ENCODE data around the gene LDB2.

The LDB2 gene

DNA sequence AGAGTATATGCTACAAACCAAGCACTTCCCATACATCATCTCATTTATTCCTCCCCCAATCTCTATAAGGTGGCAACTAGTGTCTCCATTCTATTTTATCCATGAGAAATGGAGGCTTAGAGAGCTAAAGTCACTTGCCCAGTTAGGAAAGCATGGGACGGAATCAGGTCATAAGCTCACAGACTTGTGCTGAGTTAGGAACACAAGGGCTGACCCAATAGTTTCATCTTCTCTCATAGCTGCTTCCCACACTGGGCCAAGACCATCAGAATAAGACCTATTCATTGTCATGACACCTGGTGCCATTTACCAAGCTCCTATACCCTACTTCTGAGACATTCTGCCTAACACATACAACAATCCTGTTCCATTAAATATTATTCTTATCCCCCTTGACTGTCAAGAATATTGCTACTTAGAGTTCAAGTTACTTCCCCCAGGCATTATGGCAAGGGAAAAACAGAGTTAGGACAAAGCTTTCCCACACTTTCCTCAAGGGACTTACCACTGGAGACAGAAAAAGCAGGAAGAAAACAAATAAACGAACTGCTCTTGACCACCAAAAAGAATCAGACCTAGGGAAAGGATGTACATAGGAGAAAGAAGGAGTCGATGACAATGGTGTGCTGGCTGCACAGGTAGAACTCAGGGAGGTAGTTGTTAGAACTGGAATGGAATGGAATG, 167.8 kb downstream of the LDB2 start:
- no peak overlapping the region for H2AFZ ChIP-seq (ENCODE audit: low read length)
- H3K4me1 ChIP-seq (ENCODE audit: insufficient read depth, low read length, severe bottlenecking) = no peaks in the 10 kb centered on the region
- TF ChIP-seq EZH2 (IDR thresholded peaks at IDR 0.05; ENCODE audit: borderline replicate concordance, low read length) = no peak
- TF ChIP-seq, protein P1, sequence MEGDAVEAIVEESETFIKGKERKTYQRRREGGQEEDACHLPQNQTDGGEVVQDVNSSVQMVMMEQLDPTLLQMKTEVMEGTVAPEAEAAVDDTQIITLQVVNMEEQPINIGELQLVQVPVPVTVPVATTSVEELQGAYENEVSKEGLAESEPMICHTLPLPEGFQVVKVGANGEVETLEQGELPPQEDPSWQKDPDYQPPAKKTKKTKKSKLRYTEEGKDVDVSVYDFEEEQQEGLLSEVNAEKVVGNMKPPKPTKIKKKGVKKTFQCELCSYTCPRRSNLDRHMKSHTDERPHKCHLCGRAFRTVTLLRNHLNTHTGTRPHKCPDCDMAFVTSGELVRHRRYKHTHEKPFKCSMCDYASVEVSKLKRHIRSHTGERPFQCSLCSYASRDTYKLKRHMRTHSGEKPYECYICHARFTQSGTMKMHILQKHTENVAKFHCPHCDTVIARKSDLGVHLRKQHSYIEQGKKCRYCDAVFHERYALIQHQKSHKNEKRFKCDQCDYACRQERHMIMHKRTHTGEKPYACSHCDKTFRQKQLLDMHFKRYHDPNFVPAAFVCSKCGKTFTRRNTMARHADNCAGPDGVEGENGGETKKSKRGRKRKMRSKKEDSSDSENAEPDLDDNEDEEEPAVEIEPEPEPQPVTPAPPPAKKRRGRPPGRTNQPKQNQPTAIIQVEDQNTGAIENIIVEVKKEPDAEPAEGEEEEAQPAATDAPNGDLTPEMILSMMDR (IDR thresholded peaks at IDR 0.05; ENCODE audit: low read length) = no peak

DNA sequence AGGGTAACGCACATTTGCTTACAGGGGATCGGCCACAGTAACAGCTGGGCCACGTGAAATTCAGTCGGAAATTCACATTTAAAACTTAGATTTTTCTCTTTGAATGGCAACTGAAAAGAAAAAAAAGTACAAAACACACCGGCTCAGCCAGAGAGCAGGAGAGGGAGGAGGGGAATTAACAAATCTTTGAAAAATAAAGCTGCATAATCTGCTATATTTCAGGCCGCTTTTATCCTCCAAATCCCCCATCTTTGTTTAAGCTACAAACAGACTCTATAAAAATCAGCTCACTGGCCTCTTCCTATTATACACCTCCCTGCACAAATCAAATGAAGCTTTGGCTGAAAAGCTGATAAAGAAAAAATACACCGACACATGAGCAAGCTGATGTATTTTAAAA, 169.1 kb downstream of the LDB2 start:
- no peaks in the 10 kb centered on the region for H3K36me3 ChIP-seq (ENCODE audit: insufficient read depth, low read length)
- TF ChIP-seq, protein P1 (IDR thresholded peaks at IDR 0.05; ENCODE audit: low read length) = no peak
- no peak for TF ChIP-seq EZH2 (IDR thresholded peaks at IDR 0.05; ENCODE audit: borderline replicate concordance, low read length)
- no peaks in the 10 kb centered on the region for H3F3A ChIP-seq (ENCODE audit: insufficient read depth, low read length)
- H3K4me1 ChIP-seq (ENCODE audit: insufficient read depth, low read length, severe bottlenecking) = no peaks in the 10 kb centered on the region
- H4K20me1 ChIP-seq (ENCODE audit: insufficient read depth, low read length) = no peaks in the 10 kb centered on the region
- no peak overlapping the region for H3K4me3 ChIP-seq (ENCODE audit: low read depth, low read length, poor library complexity, severe bottlenecking)
- no peaks in the 10 kb centered on the region for H3K79me2 ChIP-seq (ENCODE audit: insufficient read depth, low read length)
- no peaks in the 10 kb centered on the region for H3K27me3 ChIP-seq (ENCODE audit: insufficient read depth, low read length)
- H3K9me2 ChIP-seq (ENCODE audit: low read depth, low read length) = no peaks in the 10 kb centered on the region
- H3K9ac ChIP-seq (ENCODE audit: low read length) = no peak overlapping the region
- no peak overlapping the region for H3K27ac ChIP-seq (ENCODE audit: low read depth, low read length, poor library complexity, severe bottlenecking)
- H3K4me2 ChIP-seq (ENCODE audit: low read length) = no peak overlapping the region
- H2AFZ ChIP-seq (ENCODE audit: low read length) = no peak overlapping the region
- H3K9me3 ChIP-seq (ENCODE audit: low read length) = no peaks in the 10 kb centered on the region

More for the DNA sequence above, 167.8 kb downstream of the LDB2 start:
- no peaks in the 10 kb centered on the region for H4K20me1 ChIP-seq (ENCODE audit: insufficient read depth, low read length)
- H3K9me2 ChIP-seq (ENCODE audit: low read depth, low read length) = no peaks in the 10 kb centered on the region
- no peak overlapping the region for H3K27ac ChIP-seq (ENCODE audit: low read depth, low read length, poor library complexity, severe bottlenecking)
- H3K4me3 ChIP-seq (ENCODE audit: low read depth, low read length, poor library complexity, severe bottlenecking) = no peak overlapping the region
- no peaks in the 10 kb centered on the region for H3K27me3 ChIP-seq (ENCODE audit: insufficient read depth, low read length)
- no peaks in the 10 kb centered on the region for H3K36me3 ChIP-seq (ENCODE audit: insufficient read depth, low read length)
- no peaks in the 10 kb centered on the region for H3K79me2 ChIP-seq (ENCODE audit: insufficient read depth, low read length)
- no peak overlapping the region for H3K9ac ChIP-seq (ENCODE audit: low read length)
- H3K4me2 ChIP-seq (ENCODE audit: low read length) = no peak overlapping the region
- no peaks in the 10 kb centered on the region for H3K9me3 ChIP-seq (ENCODE audit: low read length)
- no peaks in the 10 kb centered on the region for H3F3A ChIP-seq (ENCODE audit: insufficient read depth, low read length)

DNA sequence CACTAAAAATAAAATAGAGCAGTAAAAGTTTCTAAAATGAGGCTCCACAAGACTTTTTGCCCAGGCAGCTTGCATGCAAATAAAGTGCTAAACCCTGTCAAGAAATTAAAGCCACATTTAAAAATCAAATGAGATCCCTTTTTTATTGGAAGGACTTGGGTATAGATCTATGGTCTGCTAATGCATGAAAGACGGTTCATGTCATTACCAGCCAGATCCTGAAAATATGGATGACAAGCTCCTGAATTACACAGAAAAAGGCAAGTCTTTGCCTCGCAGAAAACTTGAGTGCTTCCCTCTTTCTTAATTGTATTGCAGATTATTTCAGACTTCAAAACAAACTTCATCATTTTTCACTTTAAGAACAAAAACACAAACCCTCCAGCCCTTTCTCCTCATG, 169.6 kb downstream of the LDB2 start:
- TF ChIP-seq, protein P1 (IDR thresholded peaks at IDR 0.05; ENCODE audit: low read length) = no peak
- TF ChIP-seq EZH2 (IDR thresholded peaks at IDR 0.05; ENCODE audit: borderline replicate concordance, low read length) = no peak
- H3K4me2 ChIP-seq (ENCODE audit: low read length) = no peak overlapping the region
- no peak overlapping the region for H2AFZ ChIP-seq (ENCODE audit: low read length)

More for the DNA sequence above, 169.6 kb downstream of the LDB2 start:
- Histone ChIP-seq H3K4me3 (ENCODE audit: low read depth, low read length, poor library complexity, severe bottlenecking) (no peak overlapping the region), H3K36me3 (ENCODE audit: insufficient read depth, low read length) (no peaks in the 10 kb centered on the region), H3F3A (ENCODE audit: insufficient read depth, low read length) (no peaks in the 10 kb centered on the region), H3K4me1 (ENCODE audit: insufficient read depth, low read length, severe bottlenecking) (no peaks in the 10 kb centered on the region), H3K27me3 (ENCODE audit: insufficient read depth, low read length) (no peaks in the 10 kb centered on the region), H3K9me3 (ENCODE audit: low read length) (no peaks in the 10 kb centered on the region), H3K79me2 (ENCODE audit: insufficient read depth, low read length) (no peaks in the 10 kb centered on the region), H3K9ac (ENCODE audit: low read length) (no peak overlapping the region), H4K20me1 (ENCODE audit: insufficient read depth, low read length) (no peaks in the 10 kb centered on the region), H3K9me2 (ENCODE audit: low read depth, low read length) (no peaks in the 10 kb centered on the region), H3K27ac (ENCODE audit: low read depth, low read length, poor library complexity, severe bottlenecking) (no peak overlapping the region)

All from OCI-LY1 (cell line).